NCI-H2196 treated with DMSO at 0.1 percent for 48 hours (cell line): ENCODE data around the gene EXT2.

Experiments
- DNase-seq: peaks from one replicate; lab custom pipeline; 2025; ENCODE audit not compliant: unreplicated experiment; lab: John Stamatoyannopoulos, UW

Gene EXT2

GRCh38 chr11:44095506-44096359 lies at the start of gene EXT2:
Gene EXT2 (plus strand): TSS chr11:44095678. CDS start chr11:44107713, 12,035 bp downstream.
- peak; percentile 76 for DNase-seq

- DNase-seq: no peak
These were observed 49.3 kb upstream of the EXT2 start for GRCh38 chr11:44046182-44046581.

- no peak for DNase-seq
These were observed 48.2 kb upstream of the EXT2 start for GRCh38 chr11:44047298-44047697.

- no peak for DNase-seq
These were observed 47.5 kb upstream of the EXT2 start, which contains the start of gene ACCSL for GRCh38 chr11:44047931-44048431. Gene ACCSL (plus strand): TSS chr11:44047981. CDS start chr11:44048037, 56 bp downstream.

GRCh38 chr11:44049832-44050231 lies 45.6 kb upstream of the EXT2 start:
- no peak for DNase-seq

DNA sequence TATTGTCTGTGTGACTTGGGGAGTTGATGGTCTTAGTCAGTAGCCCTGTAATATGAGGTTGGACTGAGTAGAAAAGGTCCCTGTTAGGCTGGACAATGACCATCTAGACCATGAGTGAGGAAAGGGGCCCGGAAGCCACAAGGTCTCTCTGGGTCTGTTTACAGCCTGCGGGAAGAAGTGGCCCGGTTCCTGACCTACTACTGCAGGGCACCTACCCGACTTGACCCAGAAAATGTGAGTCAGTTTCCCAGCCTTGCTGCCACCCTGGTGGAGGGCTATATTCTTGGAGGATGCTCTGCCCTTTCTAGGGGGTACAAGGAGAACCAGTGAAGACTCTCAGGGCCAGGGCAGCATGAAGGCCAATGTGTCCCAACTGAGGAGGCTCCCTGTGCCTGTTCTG lies 44.3 kb upstream of the EXT2 start:
- DNase-seq: no peak

DNA sequence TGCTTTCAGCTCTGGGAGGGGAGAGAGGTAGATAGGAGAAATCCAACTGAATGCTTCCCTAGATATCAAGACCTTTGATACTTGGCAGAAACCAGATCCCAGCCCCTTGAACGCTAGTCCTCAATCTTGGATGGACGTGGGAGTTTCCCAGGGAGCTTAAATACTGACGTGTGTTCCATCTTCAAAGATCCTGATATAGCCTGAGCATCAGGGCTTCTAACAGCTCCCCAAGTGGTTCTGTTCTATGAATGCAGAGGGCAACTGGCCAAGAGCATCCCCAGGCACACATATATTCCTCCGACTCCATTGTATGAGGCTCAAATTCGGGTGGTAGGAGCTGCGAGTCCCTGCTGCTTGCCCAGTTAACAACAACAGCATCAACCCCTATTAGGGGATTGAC lies 38.1 kb upstream of the EXT2 start:
- DNase-seq: no peak

- DNase-seq: no peak
These were observed 37.2 kb upstream of the EXT2 start for GRCh38 chr11:44058275-44058674.

DNA sequence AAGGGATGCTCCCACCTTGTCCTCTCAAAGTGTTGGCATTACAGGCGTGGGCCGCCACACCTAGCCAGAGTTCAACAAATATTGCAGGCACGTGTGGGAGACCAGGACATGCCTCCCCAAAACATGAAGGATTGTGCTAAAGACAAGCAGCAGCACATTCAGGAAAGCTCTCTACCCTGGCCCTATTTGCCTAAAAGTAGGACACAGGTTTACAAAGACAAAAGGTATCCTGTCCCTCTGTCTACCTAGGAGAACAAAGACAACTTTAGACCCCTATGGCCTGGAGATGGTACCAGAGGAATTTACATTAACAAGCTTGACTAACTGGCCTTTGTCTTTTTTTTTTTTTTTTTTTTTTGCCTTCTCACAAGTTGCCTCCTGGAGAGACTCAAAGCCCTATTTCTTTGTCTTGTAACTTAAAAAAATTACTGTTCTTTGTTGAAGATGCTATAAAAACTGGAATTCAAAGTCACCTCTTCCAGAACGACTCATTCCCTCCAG lies 30.3 kb upstream of the EXT2 start:
- no peak for DNase-seq

DNA sequence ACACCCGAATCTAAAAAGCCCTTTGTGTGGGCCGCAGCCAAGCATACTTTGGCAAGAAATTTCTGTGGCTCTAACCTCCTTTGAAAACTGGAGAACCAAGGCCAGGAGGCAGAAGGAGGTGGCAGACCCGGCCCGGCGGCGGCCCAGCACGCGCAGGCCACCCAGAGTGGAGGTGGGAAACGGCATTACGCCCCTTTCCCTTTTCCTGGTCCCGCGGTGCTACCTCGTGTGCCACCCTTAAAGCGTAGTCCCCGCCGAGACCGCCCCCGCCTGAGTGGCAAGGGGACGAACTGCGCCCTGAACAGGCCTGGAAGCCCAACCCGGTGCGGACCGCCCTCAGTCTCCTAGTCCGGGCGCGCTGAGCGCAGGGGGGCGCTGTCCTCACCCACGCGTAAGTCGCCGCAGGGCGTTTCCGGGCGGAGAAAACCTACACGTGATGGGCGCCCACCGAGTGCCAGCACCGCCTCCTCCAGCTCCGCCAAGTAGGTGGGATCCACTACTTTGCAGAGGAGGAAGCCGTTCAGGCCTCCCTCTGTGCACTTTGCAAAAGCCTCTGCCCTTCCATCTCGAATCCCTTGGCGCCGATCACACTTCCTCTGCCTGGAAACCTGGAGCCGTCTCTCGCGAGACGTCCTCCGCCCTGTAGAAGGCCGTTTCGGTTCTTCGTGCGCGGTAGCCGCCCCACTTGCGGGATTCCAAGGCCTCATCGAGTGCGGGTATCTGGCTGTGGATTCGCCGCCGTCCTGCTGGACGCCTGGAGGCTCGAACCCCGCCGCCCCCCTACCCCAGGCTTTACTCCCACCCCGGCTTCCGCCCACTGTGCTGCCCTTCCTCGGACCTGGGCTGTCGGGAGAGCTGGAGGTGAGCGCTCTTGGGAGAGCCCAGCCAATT lies 29.4 kb upstream of the EXT2 start, which contains the start of gene ACCS:
Gene ACCS (plus strand): TSS at position 430 of the 891 bp plus-strand sequence. CDS start 1,358 bp downstream, outside the sequence.
- peak; percentile 91 for DNase-seq

GRCh38 chr11:44066732-44067141 lies 28.7 kb upstream of the EXT2 start:
- no peak for DNase-seq

DNA sequence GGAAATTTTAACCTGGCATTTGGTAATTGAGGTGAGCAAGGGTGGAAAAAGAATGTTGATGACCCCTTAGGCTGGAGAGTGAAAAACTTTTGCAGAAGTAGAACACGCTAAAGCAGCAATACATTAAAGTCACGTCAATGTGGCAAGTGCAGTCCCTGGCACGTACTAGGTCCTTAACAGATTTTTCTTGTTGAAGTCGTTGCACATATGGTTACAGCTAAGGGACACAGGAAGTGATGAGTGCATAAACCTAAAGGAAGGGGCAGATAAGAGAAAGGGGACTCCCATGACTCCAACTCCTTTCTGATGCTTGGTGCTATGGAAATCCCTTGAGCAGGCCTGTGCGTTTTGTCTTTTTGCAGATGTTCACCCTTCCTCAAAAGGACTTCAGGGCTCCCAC lies 28.2 kb upstream of the EXT2 start:
- no peak for DNase-seq

DNA sequence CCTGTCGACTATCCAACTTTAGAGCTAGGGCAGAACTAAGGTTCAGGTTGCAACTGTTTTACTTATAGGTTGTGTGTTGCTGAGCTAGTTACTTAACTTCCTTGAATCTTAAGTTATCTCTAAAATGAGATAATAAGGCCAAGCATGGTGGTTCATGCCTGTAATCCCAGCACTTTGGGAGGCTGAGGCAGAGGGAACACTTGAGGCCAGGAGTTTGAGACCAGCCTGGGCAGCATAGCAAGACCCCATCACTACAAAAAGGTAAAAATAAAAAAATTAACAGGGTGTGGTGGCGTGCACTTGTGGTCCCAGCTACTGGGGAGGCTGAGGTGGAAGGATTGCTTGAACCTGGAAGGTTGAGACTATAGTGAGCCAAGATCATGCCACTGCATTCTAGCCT lies 27.3 kb upstream of the EXT2 start:
- no peak for DNase-seq

GRCh38 chr11:44071157-44071556 lies 24.3 kb upstream of the EXT2 start:
- no peak for DNase-seq

DNA sequence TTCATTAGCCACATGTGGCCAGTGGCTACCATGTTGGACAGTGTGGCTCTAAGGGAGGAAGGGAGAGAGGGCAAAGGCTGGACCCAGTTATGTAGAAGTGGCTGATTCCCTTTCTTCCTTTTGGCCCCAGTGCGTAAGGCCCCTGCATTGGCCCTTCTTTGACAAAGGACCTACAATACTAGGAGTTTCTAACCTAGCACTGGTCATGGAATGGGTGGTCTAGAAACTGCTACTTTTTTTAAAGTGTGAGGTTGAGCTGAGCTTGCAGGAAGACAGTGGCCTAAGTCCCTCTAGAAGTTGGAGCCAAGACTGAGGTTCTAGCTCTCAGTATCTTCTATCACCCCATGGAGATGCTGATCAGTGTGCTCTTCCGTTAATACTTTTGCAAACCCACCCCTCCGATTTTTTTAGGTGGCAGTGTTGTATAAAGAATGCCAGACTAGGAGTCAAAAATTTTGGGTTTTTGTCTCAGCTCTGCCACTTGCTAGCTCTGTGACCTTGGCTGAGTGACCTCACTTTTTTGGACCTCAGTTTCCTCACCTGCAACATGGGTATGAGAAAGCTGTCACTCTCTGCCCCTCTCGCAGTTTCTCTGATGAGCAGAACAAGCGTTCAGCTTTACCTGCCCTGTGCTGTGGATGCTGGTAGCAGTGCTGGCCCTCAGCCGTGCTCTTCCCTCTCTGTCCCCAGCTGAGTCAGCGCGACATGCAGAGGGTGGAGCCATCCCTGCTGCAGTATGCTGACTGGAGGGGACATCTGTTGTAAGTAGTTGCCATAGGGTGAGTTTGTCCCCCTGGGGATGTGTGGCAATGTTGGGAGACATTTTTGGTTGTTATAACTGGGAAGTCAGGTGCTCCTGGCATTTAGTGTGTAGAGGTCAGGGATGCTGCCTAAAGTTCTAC lies 22.5 kb upstream of the EXT2 start:
- DNase-seq: no peak

GRCh38 chr11:44078794-44079193 lies 16.7 kb upstream of the EXT2 start:
- no peak for DNase-seq

GRCh38 chr11:44079376-44079775 lies 16.1 kb upstream of the EXT2 start:
- no peak for DNase-seq

- DNase-seq: no peak
These were observed 14.5 kb upstream of the EXT2 start for GRCh38 chr11:44080951-44081350.

- DNase-seq: no peak
These were observed 12.8 kb upstream of the EXT2 start for GRCh38 chr11:44082645-44083044.

- no peak for DNase-seq
These were observed 12.0 kb upstream of the EXT2 start for GRCh38 chr11:44083433-44083832.
